Kidney epithelial cell (primary cell): ENCODE results near the gene GDPD5. TPM values are rescaled to one million over a fixed set of nuclear protein-coding genes. Genes with fewer than 3 reads are reported as not detected.

ENCODE experiments used
- DNase-seq: peaks from one replicate; pipeline ENCODE4 v3.0.0-alpha.2; 2010; ENCODE audit warnings: low read depth
- H3K27me3 ChIP-seq: 2 replicates; pipeline ENCODE4 v1.6.0; 2011; ENCODE audit warnings: low read length; ENCODE audit not compliant: control insufficient read depth, insufficient read depth
- H3K36me3 ChIP-seq: 2 replicates; pipeline ENCODE4 v1.5.1; 2011; ENCODE audit warnings: low read length; ENCODE audit not compliant: control insufficient read depth, insufficient read depth
- H3K4me3 ChIP-seq: 2 replicates; pipeline ENCODE4 v1.5.1; 2011; ENCODE audit warnings: low read depth, mild to moderate bottlenecking, control low read depth, low read length
- CTCF ChIP-seq: IDR thresholded peaks from 2 replicates; pipeline ENCODE4 v1.5.1; 2011; ENCODE audit warnings: mild to moderate bottlenecking, moderate library complexity, low read length, control low read depth, inconsistent platforms; ENCODE audit not compliant: insufficient read depth, poor library complexity, severe bottlenecking
- total RNA-seq: library from RNA; depleted of rRNA; stranded (reverse); fragments of >200 nt; gene quantifications from 2 replicates; pipeline ENCODE4 v1.2.3, GENCODE V29; 2015

Gene GDPD5
- total RNA-seq, 1 donor from 2014 or later: 12.7 TPM

- Histone ChIP-seq H3K36me3 (no peaks in the 10 kb centered on the region), H3K27me3 (no peaks in the 10 kb centered on the region), H3K4me3 (no peak overlapping the region)
- no peak for TF ChIP-seq CTCF
- no peak for DNase-seq
Measured at GRCh38 chr11:75539459-75540334, 14.0 kb upstream of the GDPD5 start.

- DNase-seq: no peak
- H3K27me3 ChIP-seq: no peaks in the 10 kb centered on the region
- H3K36me3 ChIP-seq: no peaks in the 10 kb centered on the region
- H3K4me3 ChIP-seq: no peak overlapping the region
- no peak for TF ChIP-seq CTCF
Measured at GRCh38 chr11:75538150-75538942, 12.6 kb upstream of the GDPD5 start.

DNA sequence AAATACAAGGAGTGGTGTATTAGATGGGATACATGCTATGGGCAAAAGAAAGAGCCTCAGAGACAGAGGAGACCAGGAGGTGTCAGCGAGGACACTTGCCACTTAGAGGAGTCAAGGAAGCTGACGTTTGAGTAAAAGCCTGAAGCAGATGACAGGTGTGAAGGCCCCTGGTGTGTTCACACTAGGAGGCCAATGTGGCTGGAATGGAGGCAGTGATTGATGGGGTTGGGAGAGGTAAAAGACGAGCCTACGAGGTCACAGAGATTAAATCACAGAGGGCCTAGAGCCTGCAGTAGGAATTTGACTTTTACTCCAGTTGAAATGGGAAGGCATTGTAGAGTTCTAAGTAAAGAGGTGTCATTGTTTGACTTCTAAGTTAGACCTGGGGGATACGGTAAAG, 12.0 kb upstream of the GDPD5 start:
- Histone ChIP-seq H3K27me3 (no peaks in the 10 kb centered on the region), H3K4me3 (no peak overlapping the region), H3K36me3 (no peaks in the 10 kb centered on the region)
- no peak for DNase-seq
- TF ChIP-seq CTCF: no peak

GRCh38 chr11:75536786-75537641, 11.3 kb upstream of the GDPD5 start:
- DNase-seq: no peak
- no peak for TF ChIP-seq CTCF
- Histone ChIP-seq H3K36me3 (no peaks in the 10 kb centered on the region), H3K4me3 (no peak overlapping the region), H3K27me3 (no peaks in the 10 kb centered on the region)

DNA sequence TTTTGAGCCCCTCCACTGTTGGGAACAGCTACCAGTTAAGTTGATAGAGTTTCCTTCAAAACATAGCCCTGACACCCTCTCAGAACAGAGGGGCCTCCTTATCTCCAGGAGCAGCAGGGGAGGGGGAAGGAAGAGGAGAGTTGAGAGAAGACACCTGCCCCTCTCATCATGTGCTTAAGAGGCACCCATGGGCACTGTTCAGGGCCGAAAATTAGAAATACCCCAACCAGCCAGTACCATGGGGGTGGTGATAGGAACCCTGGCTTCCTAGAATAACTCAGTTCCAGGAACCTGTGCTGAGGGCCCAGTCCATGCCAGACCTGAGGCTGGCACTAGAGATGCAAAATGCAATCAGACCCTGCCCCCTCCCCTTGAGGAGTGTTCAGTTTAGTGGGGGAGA, 9.3 kb upstream of the GDPD5 start:
- no peak for DNase-seq
- Histone ChIP-seq H3K27me3 (no peaks in the 10 kb centered on the region), H3K36me3 (no peaks in the 10 kb centered on the region), H3K4me3 (no peak overlapping the region)
- TF ChIP-seq CTCF: no peak
